ENCODE data around the gene PPP2R2C. TPM values are rescaled to one million over a fixed set of nuclear protein-coding genes. Genes with fewer than 3 reads are reported as not detected.

The PPP2R2C gene
- total RNA-seq, 1 experiment from 2014 or later: 8.1 TPM

DNA sequence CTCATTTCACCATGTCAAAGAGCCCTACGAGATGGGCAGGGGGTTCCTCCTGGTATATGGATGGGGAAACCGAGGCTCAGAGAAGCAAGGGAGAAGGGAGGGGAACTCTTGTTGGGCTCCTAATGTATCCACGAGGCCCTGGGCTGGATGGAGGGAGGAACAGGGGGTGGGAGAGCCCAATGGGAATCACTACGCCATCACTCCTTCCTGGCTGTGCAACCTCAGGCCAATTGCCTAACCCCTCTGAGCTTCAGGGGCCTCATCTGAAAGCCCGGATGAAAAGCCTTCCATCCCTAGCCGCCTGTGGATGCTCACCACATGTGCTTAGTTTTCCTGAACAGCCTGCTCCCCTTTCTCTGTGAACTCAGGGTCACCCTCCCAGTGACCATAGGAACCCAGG, 57.8 kb downstream of the PPP2R2C start:
- Histone ChIP-seq H3K79me1 (ENCODE audit: insufficient read depth, low read depth, low read length, poor library complexity, severe bottlenecking) (no peaks in the 10 kb centered on the region), H3K27ac (ENCODE audit: insufficient read length, low read depth, low read length) (no peak overlapping the region), H3K4ac (ENCODE audit: low read depth, low read length) (no peak overlapping the region), H3K56ac (ENCODE audit: insufficient read length, low read depth, low read length) (no peak overlapping the region), H2BK120ac (ENCODE audit: low read depth, low read length, poor library complexity, severe bottlenecking) (no peak overlapping the region), H4K8ac (replicated peaks; ENCODE audit: insufficient read length, low read depth, low read length) (no peak overlapping the region), H3K23ac (ENCODE audit: insufficient read length, low read depth, low read length) (no peak overlapping the region), H4K20me1 (ENCODE audit: control insufficient read depth, insufficient read depth, insufficient read length) (no peaks in the 10 kb centered on the region), H3K23me2 (ENCODE audit: insufficient read length, low read depth, low read length, poor library complexity, severe bottlenecking) (no peaks in the 10 kb centered on the region), H2BK15ac (ENCODE audit: low read depth, low read length) (no peak overlapping the region), H4K91ac (ENCODE audit: insufficient read length, low read depth, low read length) (no peak overlapping the region), H3K14ac (ENCODE audit: insufficient read depth, low read length) (no peak overlapping the region), H2BK20ac (ENCODE audit: low read depth, low read length, poor library complexity, severe bottlenecking) (no peak overlapping the region), H3T11ph (ENCODE audit: low read length) (no peak overlapping the region), H3K9ac (ENCODE audit: extremely low read depth, insufficient read length, low read length) (no peak overlapping the region), H3K18ac (ENCODE audit: insufficient read length, low read depth, low read length) (no peak overlapping the region), H3K27me3 (ENCODE audit: insufficient read depth, low read length) (no peaks in the 10 kb centered on the region), H2BK5ac (ENCODE audit: insufficient read length, low read length) (no peak overlapping the region), H3K79me2 (ENCODE audit: insufficient read depth, low read length) (no peaks in the 10 kb centered on the region), H2BK12ac (ENCODE audit: insufficient read length, low read depth, low read length) (no peak overlapping the region), H3K4me2 (ENCODE audit: insufficient read depth, insufficient read length, low read length) (no peak overlapping the region), H2AFZ (ENCODE audit: low read length) (no peak overlapping the region), H2AK5ac (ENCODE audit: insufficient read length, low read length) (no peak overlapping the region), H4K5ac (ENCODE audit: insufficient read length, low read depth, low read length) (no peak overlapping the region), H3K9me3 (ENCODE audit: control insufficient read depth, low read depth, low read length) (no peaks in the 10 kb centered on the region), H3K4me1 (ENCODE audit: insufficient read depth, low read length) (no peaks in the 10 kb centered on the region)
- peaks cover 6 to 18% of the 10 kb centered on the region in 2 experiments; a peak in 3 of 4 replicates for H3K4me1 Mint-ChIP-seq
- no peak overlapping the region for H3K4me3 Mint-ChIP-seq
- DNase-seq: no peak
- WGBS (ENCODE audit: extremely low coverage, insufficient read length, low lambda C conversion rate): no CpG with 5 or more reads among the region's 6 CpGs
- no peak overlapping the region for H3K27ac Mint-ChIP-seq
- H3K9me3 Mint-ChIP-seq: no peaks in the 10 kb centered on the region
- no peaks in the 10 kb centered on the region for H3K36me3 Mint-ChIP-seq (ENCODE audit: insufficient read depth in 1 of 3, low read depth in 3 of 3)
- TF ChIP-seq, protein P1, sequence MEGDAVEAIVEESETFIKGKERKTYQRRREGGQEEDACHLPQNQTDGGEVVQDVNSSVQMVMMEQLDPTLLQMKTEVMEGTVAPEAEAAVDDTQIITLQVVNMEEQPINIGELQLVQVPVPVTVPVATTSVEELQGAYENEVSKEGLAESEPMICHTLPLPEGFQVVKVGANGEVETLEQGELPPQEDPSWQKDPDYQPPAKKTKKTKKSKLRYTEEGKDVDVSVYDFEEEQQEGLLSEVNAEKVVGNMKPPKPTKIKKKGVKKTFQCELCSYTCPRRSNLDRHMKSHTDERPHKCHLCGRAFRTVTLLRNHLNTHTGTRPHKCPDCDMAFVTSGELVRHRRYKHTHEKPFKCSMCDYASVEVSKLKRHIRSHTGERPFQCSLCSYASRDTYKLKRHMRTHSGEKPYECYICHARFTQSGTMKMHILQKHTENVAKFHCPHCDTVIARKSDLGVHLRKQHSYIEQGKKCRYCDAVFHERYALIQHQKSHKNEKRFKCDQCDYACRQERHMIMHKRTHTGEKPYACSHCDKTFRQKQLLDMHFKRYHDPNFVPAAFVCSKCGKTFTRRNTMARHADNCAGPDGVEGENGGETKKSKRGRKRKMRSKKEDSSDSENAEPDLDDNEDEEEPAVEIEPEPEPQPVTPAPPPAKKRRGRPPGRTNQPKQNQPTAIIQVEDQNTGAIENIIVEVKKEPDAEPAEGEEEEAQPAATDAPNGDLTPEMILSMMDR (conservative IDR thresholded peaks at IDR 0.05): no peak
- H3K27me3 Mint-ChIP-seq (ENCODE audit: low read depth): no peaks in the 10 kb centered on the region; the same call in 1 of the 2 replicates

Measured in H9 (cell line).